A549 (cell line): ENCODE measurements around the gene LMO7. TPM values are rescaled to one million over a fixed set of nuclear protein-coding genes. Genes with fewer than 3 reads are reported as not detected.

Source experiments
- ATAC-seq, 2 experiments: fragments of 200-7000 bp in 1 of 2; fragments of >200 bp in 1 of 2; cut with Nextera tagmentation in 1 of 2; cut with Tn5 transposase in 1 of 2; 3 replicates each; pipeline versions ENCODE4 v1.8.0 to v1.9.1; 2018 to 2020; ENCODE audit warnings: mild to moderate bottlenecking in 1 of 2, moderate library complexity in 1 of 2
- CTCF ChIA-PET: fragments of 300-600 bp; sonication (Branson Sonifier 250); formaldehyde crosslinking; extraction: SDS; loops from one replicate; lab custom pipeline; 2021; ENCODE audit warnings: antibody characterized with exemption, inconsistent platforms; lab: Yijun Ruan, JAX
- POLR2A ChIA-PET: fragments of 350-600 bp; formaldehyde crosslinking; extraction: SDS; loops from one replicate; lab custom pipeline; 2021; ENCODE audit warnings: antibody characterized with exemption, inconsistent platforms; lab: Yijun Ruan, JAX
- DNase-seq, 2 experiments: peaks; one replicate each; pipeline versions ENCODE4 v3.0.0 to v3.0.0-alpha.2; 2011 to 2016; ENCODE audit warnings: low read depth in 1 of 2, low spot score in 1 of 2
- FAIRE-seq: peaks from 2 replicates; lab custom pipeline; 2011; peaks lifted over from hg19 to GRCh38; lab: Jason Lieb, UNC
- H3K27ac ChIP-seq, 2 experiments: fragments of >200 bp; sonication (Bioruptor Twin); formaldehyde crosslinking; 3 replicates each; pipeline ENCODE4 v1.5.1; 2016 to 2017
- H3K4me1 ChIP-seq: fragments of >200 bp; sonication (Bioruptor Twin); formaldehyde crosslinking; 3 replicates; pipeline ENCODE4 v1.6.1; 2016
- H3K4me2 ChIP-seq: fragments of >200 bp; sonication (Bioruptor Twin); formaldehyde crosslinking; 3 replicates; pipeline ENCODE4 v1.6.1; 2016
- H3K4me3 ChIP-seq: fragments of >200 bp; sonication (Bioruptor Twin); formaldehyde crosslinking; 3 replicates; pipeline ENCODE4 v1.5.1; 2016
- H3K9me3 ChIP-seq: fragments of >200 bp; sonication (Bioruptor Twin); formaldehyde crosslinking; 3 replicates; pipeline ENCODE4 v1.6.1; 2016
- BHLHE40 ChIP-seq: IDR thresholded peaks from 2 replicates; pipeline ENCODE4 v1.6.1; 2012; ENCODE audit warnings: low read depth, low read length, inconsistent platforms
- CEBPB ChIP-seq, 2 experiments: fragments of >200 bp in 1 of 2; sonication (Bioruptor Twin) in 1 of 2; formaldehyde crosslinking in 1 of 2; IDR thresholded peaks; 2 replicates each; pipeline ENCODE4 v1.6.1; 2012 to 2016
- CHD2 ChIP-seq: fragments of 150-350 bp; IDR thresholded peaks from 2 replicates; pipeline ENCODE4 v1.6.1; 2014; ENCODE audit warnings: low read length; ENCODE audit not compliant: partially characterized antibody
- EP300 ChIP-seq, 2 experiments: fragments of >200 bp; sonication (Bioruptor Twin); formaldehyde crosslinking; IDR thresholded peaks; 2 replicates in 1 of 2; 3 replicates in 1 of 2; pipeline ENCODE4 v1.6.1; 2016 to 2017
- FOSB ChIP-seq: fragments of 250-450 bp; sonication (Bioruptor Pico); IDR thresholded peaks from 2 replicates; pipeline ENCODE4 v1.5.0; 2020; ENCODE audit warnings: mild to moderate bottlenecking, moderate library complexity
- HES2 ChIP-seq: fragments of >200 bp; sonication (Bioruptor Twin); formaldehyde crosslinking; IDR thresholded peaks from 2 replicates; pipeline ENCODE4 v1.6.1; 2016
- HMGXB4 ChIP-seq: fragments of 250-450 bp; sonication (Bioruptor Pico); IDR thresholded peaks from 2 replicates; pipeline ENCODE4 v1.5.0; 2021; ENCODE audit warnings: mild to moderate bottlenecking, moderate library complexity, borderline replicate concordance
- HOXA7 ChIP-seq: fragments of 250-450 bp; sonication (Bioruptor Pico); IDR thresholded peaks from 2 replicates; pipeline ENCODE4 v1.5.0; 2020; ENCODE audit warnings: mild to moderate bottlenecking, moderate library complexity
- HOXB13 ChIP-seq: fragments of 250-450 bp; sonication (Bioruptor Pico); IDR thresholded peaks from 2 replicates; pipeline ENCODE4 v1.5.0; 2020; ENCODE audit warnings: low read depth, mild to moderate bottlenecking, moderate library complexity
- HOXB5 ChIP-seq: fragments of 250-450 bp; sonication (Bioruptor Pico); IDR thresholded peaks from 2 replicates; pipeline ENCODE4 v1.5.0; 2020; ENCODE audit warnings: mild to moderate bottlenecking, moderate library complexity
- JUN ChIP-seq, 2 experiments: fragments of >200 bp; sonication (Bioruptor Twin); formaldehyde crosslinking; IDR thresholded peaks; 2 replicates in 1 of 2; 3 replicates in 1 of 2; pipeline ENCODE4 v1.6.1; 2016 to 2017
- JUNB ChIP-seq: fragments of >200 bp; sonication (Bioruptor Twin); formaldehyde crosslinking; IDR thresholded peaks from 2 replicates; pipeline ENCODE4 v1.6.1; 2016
- KDM5A ChIP-seq: fragments of 200-600 bp; sonication (generic); IDR thresholded peaks from 2 replicates; pipeline ENCODE4 v1.6.1; 2016; ENCODE audit warnings: antibody characterized with exemption, mild to moderate bottlenecking
- MAZ ChIP-seq: fragments of 150-350 bp; IDR thresholded peaks from 2 replicates; pipeline ENCODE4 v1.6.1; 2014; ENCODE audit warnings: antibody characterized with exemption, low read depth, low read length, borderline replicate concordance
- NFE2L2 ChIP-seq: fragments of 150-350 bp; conservative IDR thresholded peaks from 2 replicates; pipeline ENCODE4 v1.6.1; 2014; ENCODE audit warnings: low read length
- NR3C1 ChIP-seq: fragments of >200 bp; sonication (Bioruptor Twin); formaldehyde crosslinking; IDR thresholded peaks from 3 replicates; pipeline ENCODE4 v1.6.1; 2017
- PBX3 ChIP-seq: IDR thresholded peaks from 2 replicates; pipeline ENCODE4 v1.6.1; 2012
- POLR2AphosphoS2 ChIP-seq: conservative IDR thresholded peaks from 2 replicates; pipeline ENCODE4 v1.6.1; 2012; ENCODE audit warnings: low read length, improper control_type of control experiment, inconsistent platforms
- REST ChIP-seq: fragments of 200-600 bp; sonication (generic); IDR thresholded peaks from 2 replicates; pipeline ENCODE4 v1.6.1; 2016; ENCODE audit warnings: antibody characterized with exemption, mild to moderate bottlenecking, moderate library complexity
- SMC3 ChIP-seq: fragments of >200 bp; sonication (Bioruptor Twin); formaldehyde crosslinking; IDR thresholded peaks from 3 replicates; pipeline ENCODE4 v1.6.1; 2018; ENCODE audit warnings: inconsistent platforms
- ZC3H11A ChIP-seq: fragments of 450-650 bp; IDR thresholded peaks from 2 replicates; pipeline ENCODE4 v1.6.1; 2014; ENCODE audit warnings: antibody characterized with exemption, mild to moderate bottlenecking
- ZFP36 ChIP-seq: fragments of 450-650 bp; IDR thresholded peaks from 2 replicates; pipeline ENCODE4 v1.6.1; 2014; ENCODE audit warnings: borderline replicate concordance; ENCODE audit not compliant: partially characterized antibody
- WGBS: methylation state at CpG from one replicate; pipeline ENCODE4 v1.1.6; 2017; ENCODE audit errors: missing lambda C conversion rate; 5-methylcytosine and 5-hydroxymethylcytosine counted together
- polyA plus RNA-seq, 4 experiments: library from polyadenylated mRNA; depleted of rRNA in 3 of 4; stranded (reverse); fragments of >200 nt; fragmentation: RNase III in 1 of 4; extraction: RNeasy Plus Mini Kit Qiagen cat#74134 plus additional on column Dnase treatment in 1 of 4; gene quantifications; 2 replicates in 3 of 4; 3 replicates in 1 of 4; pipeline ENCODE4 v1.2.3, GENCODE V29; 2011 to 2017
- TF ChIP-seq, protein P1 (sequence below): fragments of 450-650 bp; IDR thresholded peaks from 2 replicates; pipeline ENCODE4 v1.6.1; 2014; ENCODE audit warnings: antibody characterized with exemption
- TF ChIP-seq, protein P2 (sequence below): fragments of >200 bp; sonication (Bioruptor Twin); formaldehyde crosslinking; IDR thresholded peaks from 3 replicates; pipeline ENCODE4 v1.6.1; 2016
- TF ChIP-seq, protein P3 (sequence below): IDR thresholded peaks from 2 replicates; pipeline ENCODE4 v1.6.1; 2012; ENCODE audit warnings: low read depth, borderline replicate concordance
- TF ChIP-seq, protein P4 (sequence below): fragments of >200 bp; sonication (Bioruptor Twin); formaldehyde crosslinking; IDR thresholded peaks from 3 replicates; pipeline ENCODE4 v1.5.1; 2016

Gene LMO7
- polyA plus RNA-seq, 2 of the 4 experiments (the other 2 are of a cell fraction) = 23.4 to 33.2 TPM

DNA sequence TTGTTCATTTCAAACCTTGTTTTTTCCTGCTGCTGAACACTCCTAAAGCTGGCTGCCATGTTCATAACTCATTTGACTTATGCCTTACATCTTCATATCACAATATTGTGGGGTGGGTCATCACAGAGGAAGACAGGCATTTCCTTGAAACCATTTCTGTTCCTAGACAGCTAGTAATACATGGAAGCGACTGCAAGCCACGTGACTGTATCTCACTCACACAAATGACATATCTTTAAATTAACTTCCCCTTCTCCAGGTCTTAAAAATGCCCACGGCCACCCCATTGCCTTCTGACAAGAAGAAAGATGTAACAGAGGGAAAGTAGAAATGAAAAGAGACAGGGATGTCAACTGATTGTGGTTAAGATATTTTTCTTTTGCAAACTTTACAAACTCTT is 236.8 kb downstream of the LMO7 start:
- no peak for DNase-seq
- H3K27ac ChIP-seq = no peak overlapping the region
- no peak overlapping the region for H3K4me2 ChIP-seq
- TF ChIP-seq, protein P1, sequence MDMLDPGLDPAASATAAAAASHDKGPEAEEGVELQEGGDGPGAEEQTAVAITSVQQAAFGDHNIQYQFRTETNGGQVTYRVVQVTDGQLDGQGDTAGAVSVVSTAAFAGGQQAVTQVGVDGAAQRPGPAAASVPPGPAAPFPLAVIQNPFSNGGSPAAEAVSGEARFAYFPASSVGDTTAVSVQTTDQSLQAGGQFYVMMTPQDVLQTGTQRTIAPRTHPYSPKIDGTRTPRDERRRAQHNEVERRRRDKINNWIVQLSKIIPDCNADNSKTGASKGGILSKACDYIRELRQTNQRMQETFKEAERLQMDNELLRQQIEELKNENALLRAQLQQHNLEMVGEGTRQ = no peak
- TF ChIP-seq NFE2L2 = no peak
- TF ChIP-seq HES2 = no peak
- TF ChIP-seq MAZ = no peak
- TF ChIP-seq HOXA7 (CRISPR knock-in tag) = no peak
- TF ChIP-seq HMGXB4 (CRISPR knock-in tag) = no peak
- no peak for TF ChIP-seq HOXB13 (CRISPR knock-in tag)
- TF ChIP-seq NR3C1 = no peak
- TF ChIP-seq, protein P2, sequence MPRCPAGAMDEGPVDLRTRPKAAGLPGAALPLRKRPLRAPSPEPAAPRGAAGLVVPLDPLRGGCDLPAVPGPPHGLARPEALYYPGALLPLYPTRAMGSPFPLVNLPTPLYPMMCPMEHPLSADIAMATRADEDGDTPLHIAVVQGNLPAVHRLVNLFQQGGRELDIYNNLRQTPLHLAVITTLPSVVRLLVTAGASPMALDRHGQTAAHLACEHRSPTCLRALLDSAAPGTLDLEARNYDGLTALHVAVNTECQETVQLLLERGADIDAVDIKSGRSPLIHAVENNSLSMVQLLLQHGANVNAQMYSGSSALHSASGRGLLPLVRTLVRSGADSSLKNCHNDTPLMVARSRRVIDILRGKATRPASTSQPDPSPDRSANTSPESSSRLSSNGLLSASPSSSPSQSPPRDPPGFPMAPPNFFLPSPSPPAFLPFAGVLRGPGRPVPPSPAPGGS = no peak
- no peak for TF ChIP-seq JUNB
- TF ChIP-seq SMC3 = no peak
- no peak for TF ChIP-seq CHD2
- no peak for TF ChIP-seq FOSB (CRISPR knock-in tag)
- TF ChIP-seq JUN (IDR thresholded peaks at IDR 0.05) = no peak
- TF ChIP-seq, all 56 proteins: peak for 0
- 0 out of 3 replicates have a peak, but pooled peaks cover 4% of the 10 kb centered on the region for H3K4me1 ChIP-seq
- 74% methylated on average over 3 of the region's 3 CpGs for WGBS
- ATAC-seq = no peak
- POLR2A ChIA-PET = no interaction called here
- FAIRE-seq = no peak
- CTCF ChIA-PET = interaction anchor here (1.9 to 6.4 kb wide), 3 partner anchors 177 to 1031 kb away, joined by 6 to 70 read pairs (median 13); no protein-coding TSS in a partner anchor
- H3K9me3 ChIP-seq = no peaks in the 10 kb centered on the region
- H3K4me3 ChIP-seq = no peak overlapping the region

DNA sequence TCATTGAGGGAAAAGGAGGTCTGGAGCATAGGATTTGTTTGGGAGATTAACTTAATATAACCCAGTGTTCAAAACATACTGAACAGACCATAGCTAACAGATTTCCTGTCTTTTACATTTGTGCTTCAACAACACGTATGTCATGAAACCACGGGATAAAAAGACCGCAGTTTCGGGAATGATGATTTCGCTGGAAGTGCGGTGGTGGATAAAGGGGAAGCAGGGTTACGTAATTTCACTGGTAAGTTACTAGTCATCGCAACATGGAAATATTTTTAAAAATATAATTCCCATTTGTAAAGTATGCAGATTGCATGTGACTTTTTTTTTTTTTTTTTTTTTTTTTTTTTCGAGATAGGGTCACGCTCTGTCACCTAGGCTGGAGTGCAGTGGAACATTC is 237.4 kb downstream of the LMO7 start:
- Histone ChIP-seq H3K27ac (no peak overlapping the region), H3K4me1 (0 out of 3 replicates have a peak, but pooled peaks cover 4% of the 10 kb centered on the region), H3K4me2 (no peak overlapping the region), H3K4me3 (no peak overlapping the region), H3K9me3 (no peaks in the 10 kb centered on the region)
- WGBS = 90% methylated on average over 10 of the region's 10 CpGs
- POLR2A ChIA-PET = no interaction called here
- no peak for DNase-seq
- CTCF ChIA-PET = interaction anchor here (1.5 to 6.4 kb wide), 5 partner anchors 178 to 1030 kb away, joined by 3 to 70 read pairs (median 6); partner anchors contain the start of gene KCTD12
- no peak for ATAC-seq
- FAIRE-seq = no peak
- TF ChIP-seq, protein P3, sequence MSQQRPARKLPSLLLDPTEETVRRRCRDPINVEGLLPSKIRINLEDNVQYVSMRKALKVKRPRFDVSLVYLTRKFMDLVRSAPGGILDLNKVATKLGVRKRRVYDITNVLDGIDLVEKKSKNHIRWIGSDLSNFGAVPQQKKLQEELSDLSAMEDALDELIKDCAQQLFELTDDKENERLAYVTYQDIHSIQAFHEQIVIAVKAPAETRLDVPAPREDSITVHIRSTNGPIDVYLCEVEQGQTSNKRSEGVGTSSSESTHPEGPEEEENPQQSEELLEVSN = no peak
- TF ChIP-seq CEBPB (IDR thresholded peaks at IDR 0.05) = no peak
- TF ChIP-seq HOXB5 = no peak
- TF ChIP-seq, protein P1 = no peak
- TF ChIP-seq PBX3 = no peak
- TF ChIP-seq ZC3H11A = no peak
- TF ChIP-seq KDM5A = no peak
- TF ChIP-seq POLR2AphosphoS2 = no peak
- no peak for TF ChIP-seq BHLHE40
- no peak for TF ChIP-seq EP300 (IDR thresholded peaks at IDR 0.05)
- TF ChIP-seq, protein P4, sequence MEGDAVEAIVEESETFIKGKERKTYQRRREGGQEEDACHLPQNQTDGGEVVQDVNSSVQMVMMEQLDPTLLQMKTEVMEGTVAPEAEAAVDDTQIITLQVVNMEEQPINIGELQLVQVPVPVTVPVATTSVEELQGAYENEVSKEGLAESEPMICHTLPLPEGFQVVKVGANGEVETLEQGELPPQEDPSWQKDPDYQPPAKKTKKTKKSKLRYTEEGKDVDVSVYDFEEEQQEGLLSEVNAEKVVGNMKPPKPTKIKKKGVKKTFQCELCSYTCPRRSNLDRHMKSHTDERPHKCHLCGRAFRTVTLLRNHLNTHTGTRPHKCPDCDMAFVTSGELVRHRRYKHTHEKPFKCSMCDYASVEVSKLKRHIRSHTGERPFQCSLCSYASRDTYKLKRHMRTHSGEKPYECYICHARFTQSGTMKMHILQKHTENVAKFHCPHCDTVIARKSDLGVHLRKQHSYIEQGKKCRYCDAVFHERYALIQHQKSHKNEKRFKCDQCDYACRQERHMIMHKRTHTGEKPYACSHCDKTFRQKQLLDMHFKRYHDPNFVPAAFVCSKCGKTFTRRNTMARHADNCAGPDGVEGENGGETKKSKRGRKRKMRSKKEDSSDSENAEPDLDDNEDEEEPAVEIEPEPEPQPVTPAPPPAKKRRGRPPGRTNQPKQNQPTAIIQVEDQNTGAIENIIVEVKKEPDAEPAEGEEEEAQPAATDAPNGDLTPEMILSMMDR = no peak
- TF ChIP-seq REST = no peak
- no peak for TF ChIP-seq ZFP36
